Right lung (tissue), 5 donors: ENCODE results near the gene ESF1. TPM values are rescaled to one million over a fixed set of nuclear protein-coding genes. Genes with fewer than 3 reads are reported as not detected.
"Not testable (repeated sequence)": the region's sequence is repeated elsewhere in the genome, so short reads cannot be mapped to it uniquely, and the experiment has no call there.

Experiments
- DNase-seq, 2 donors: peaks; one replicate each; pipeline ENCODE4 v3.0.0-alpha.2; 2013
- polyA plus RNA-seq, 5 donors: library from polyadenylated mRNA; unstranded; fragments of 120-200 nt; gene quantifications; one replicate each; pipeline versions ENCODE4 v1.2.1 to v1.2.3, GENCODE V29; 2013; ENCODE audit warnings: inconsistent platforms in 1 of 5, low replicate concordance in 1 of 5; ENCODE audit not compliant: insufficient read length in 5 of 5, insufficient read depth in 1 of 5

Gene ESF1
- polyA plus RNA-seq, 5 donors, result 20.5 to 31.5 (median 28.3) TPM

- no peak for DNase-seq
Observed at GRCh38 chr20:13791540-13792459, 7.1 kb upstream of the ESF1 start.

- no peak for DNase-seq
Observed at GRCh38 chr20:13790708-13791107, 6.0 kb upstream of the ESF1 start.

DNA sequence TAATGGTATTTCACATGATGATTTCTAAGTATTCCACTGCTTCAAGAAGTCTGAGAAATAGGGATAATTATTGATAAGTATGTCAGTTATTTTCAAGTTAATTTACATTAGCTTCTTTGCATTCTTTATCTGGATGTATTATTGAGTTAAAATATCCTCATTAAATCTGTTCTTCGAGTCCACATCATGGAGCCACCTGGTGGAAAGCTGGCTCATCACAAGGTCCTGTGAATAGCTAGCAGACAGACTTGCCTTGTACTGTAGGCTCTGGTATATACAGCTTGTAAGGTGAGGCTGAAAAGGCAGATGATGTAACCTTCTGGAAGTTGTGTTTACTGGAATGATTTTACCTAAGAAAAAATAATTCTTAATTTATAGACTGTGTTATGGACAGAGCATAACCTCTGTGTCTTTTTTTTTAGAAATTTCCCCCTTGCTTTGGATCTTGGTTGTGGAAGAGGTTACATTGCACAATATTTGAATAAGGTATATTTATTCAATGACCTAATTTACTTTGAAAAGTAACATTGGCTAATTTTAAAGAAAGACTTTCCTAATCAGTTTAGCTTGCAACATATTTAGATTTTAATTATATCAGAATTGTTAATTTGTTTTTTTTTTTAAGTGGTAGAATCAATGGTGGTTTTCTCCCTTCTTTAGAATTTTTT lies 3.6 kb upstream of the ESF1 start:
- peak; percentile 15 to 22 for DNase-seq

- DNase-seq, result no peak
Observed at GRCh38 chr20:13786143-13786828, 1.6 kb upstream of the ESF1 start.

DNA sequence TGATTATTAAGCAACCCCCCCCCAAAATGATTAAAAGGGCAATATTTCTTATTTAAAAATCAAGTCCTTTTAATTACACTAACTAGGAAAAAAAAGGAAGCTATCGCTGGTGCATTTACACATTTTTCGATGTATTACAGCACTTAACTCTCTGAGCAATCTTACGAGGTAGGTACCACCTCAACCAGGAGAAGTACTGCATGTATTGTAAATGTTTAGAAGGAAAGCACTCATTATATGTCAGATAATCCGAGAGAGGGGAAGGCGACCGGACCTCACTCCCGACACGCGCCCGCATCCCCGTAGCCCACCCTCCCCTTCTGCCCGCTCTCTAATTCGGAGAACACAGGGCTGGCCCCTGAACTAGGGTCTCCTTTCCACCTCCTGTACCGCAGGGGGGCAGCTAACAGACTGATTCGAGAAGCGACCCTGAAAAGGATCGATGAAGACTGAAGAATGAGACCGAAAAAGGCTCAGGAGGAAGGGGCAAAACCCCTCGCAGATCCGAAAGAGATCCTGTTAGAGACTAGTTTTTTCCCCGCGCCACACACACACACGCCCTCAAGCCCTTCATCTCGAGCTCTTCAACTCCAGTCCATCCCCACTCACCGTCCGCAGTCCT lies 337 bp downstream of the ESF1 start:
- no peak for DNase-seq

GRCh38 chr20:13783528-13783927 lies 1.2 kb downstream of the ESF1 start:
- no peak for DNase-seq

- DNase-seq, result no peak
Observed at GRCh38 chr20:13778827-13779226, 5.9 kb downstream of the ESF1 start.

- no peak for DNase-seq
Observed at GRCh38 chr20:13777171-13777601, 7.5 kb downstream of the ESF1 start.

- DNase-seq, result no peak
Observed at GRCh38 chr20:13775867-13776266, 8.9 kb downstream of the ESF1 start.

DNA sequence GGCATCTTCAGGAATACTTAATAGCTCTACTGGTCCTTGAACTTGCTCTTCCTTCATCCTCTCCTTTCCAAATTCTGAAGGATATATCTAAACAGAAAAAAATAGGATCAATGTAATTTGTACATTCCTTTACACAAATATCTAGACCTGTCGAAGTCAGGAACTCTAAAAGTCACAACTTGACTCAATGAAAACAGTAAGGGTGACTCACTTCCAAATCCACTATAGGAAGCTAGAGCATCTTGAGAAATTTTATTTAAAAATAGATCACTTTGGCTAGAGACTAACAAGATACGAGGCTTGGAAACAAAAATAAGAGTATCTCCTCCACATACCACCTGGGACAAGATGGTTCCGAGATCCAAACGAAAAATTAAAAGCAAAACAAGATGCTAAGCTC lies 12.2 kb downstream of the ESF1 start:
- DNase-seq, result no peak

- DNase-seq, result no peak
Observed at GRCh38 chr20:13771853-13772453, 12.8 kb downstream of the ESF1 start.

GRCh38 chr20:13770141-13770540 lies 14.6 kb downstream of the ESF1 start:
- DNase-seq, result no peak

DNA sequence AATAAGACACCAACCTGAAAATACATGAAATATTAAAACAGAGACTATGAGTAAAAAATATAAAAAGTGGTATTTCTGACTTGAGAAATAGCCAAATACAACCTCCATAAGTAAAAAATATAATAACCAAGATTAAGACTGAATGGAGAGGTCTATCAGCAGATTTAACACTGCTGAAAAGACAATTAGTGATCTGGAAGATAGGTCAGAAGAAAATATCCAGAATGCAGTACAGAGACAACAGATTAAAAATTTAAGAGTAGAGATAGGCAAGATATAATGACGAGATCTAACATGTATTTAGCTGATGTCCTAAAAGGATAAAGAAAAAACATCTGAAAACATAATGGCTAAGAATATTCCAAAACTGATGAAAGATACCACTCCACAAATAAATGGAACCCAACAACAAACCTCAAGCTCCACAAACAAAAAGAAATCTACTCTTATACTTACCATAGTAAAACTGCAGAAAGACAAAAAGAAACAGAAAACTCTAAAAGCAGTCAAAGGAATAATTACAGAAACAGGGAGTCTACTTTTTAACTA lies 18.8 kb downstream of the ESF1 start:
- DNase-seq, result no peak

- DNase-seq, result no peak
Observed at GRCh38 chr20:13765299-13765698, 19.4 kb downstream of the ESF1 start.

DNA sequence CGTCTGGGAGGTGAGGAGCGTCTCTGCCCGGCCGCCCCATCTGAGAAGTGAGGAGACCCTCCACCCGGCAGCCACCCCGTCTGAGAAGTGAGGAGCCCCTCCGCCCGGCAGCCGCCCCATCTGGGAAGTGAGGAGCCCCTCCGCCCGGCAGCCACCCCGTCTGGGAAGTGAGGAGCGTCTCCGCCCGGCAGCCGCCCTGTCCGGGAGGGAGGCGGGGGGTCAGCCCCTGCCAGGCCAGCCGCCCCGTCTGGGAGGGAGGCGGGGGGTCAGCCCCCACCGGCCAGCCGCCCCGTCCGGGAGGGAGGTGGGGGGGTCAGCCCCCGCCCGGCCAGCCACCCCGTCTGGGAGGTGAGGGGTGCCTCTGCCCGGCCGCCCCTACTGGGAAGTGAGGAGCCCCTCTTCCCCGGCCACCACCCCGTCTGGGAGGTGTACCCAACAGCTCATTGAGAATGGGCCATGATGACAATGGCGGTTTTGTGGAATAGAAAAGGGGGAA lies 24.2 kb downstream of the ESF1 start:
- DNase-seq, result not testable (repeated sequence)

DNA sequence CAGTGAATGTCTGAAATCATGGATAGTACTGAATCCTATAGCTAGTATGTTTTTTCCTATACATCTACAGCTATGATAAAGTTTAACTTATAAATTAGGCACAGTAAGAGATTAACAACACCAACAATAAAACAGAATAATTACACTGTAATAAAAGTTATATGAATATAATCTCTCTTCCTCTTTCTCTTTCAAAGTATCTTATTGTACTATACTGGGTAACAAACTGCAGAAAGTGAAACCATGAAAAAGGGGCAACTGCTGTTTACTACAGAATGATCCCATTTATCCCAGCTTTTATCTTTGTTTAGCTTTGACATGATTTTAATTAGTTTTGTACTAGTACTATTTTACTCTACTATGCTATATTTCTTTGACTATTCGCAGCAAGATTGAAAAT lies 25.8 kb downstream of the ESF1 start:
- DNase-seq, result no peak

- no peak for DNase-seq
Observed at GRCh38 chr20:13756551-13756950, 28.2 kb downstream of the ESF1 start.

DNA sequence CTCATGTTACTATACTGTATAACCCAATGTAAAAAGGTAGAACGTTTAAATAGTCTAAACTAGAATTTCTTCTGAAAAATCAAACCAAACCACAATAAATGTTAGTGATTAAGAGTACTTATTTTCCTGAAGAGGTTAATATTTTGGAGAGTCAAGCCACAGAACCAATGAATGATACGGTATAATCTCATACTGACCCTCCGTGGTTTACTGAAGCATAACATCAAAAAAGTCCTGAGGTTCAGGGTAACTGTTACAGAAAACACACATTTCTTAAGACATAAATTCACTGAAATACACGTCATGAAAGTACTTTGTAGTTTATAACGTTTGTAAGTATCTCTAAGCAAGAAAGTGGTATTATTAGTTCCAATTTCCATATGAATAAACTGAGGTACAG lies 28.9 kb downstream of the ESF1 start:
- no peak for DNase-seq

DNA sequence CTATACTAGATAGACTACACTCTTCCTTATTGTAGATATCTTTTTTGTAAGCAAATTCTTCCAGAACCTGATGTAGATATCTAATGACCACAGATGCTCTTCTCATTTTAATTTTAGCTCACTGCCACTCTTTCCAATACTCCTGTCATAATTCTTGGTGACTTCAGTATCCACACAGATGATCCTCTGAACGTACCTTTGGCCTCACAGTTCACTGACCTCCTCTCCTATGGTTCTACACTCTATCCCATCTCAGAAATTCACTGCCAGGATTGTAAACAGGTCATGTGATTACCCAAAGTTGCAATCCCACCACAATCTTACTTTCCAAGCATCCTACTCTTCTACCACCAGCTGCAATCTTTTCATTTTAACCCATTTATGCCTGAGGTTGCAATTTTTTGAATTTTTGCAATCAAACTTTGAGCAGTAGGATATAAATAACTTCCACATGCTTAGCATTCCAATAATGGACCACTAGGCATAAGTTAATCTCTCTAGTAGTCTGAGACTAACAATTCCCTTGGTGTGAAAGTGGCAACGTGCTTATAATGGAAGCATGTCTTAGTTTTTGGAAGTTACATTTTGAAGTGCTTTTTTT lies 31.2 kb downstream of the ESF1 start:
- no peak for DNase-seq

GRCh38 chr20:13749811-13750210 lies 34.9 kb downstream of the ESF1 start:
- DNase-seq, result no peak

DNA sequence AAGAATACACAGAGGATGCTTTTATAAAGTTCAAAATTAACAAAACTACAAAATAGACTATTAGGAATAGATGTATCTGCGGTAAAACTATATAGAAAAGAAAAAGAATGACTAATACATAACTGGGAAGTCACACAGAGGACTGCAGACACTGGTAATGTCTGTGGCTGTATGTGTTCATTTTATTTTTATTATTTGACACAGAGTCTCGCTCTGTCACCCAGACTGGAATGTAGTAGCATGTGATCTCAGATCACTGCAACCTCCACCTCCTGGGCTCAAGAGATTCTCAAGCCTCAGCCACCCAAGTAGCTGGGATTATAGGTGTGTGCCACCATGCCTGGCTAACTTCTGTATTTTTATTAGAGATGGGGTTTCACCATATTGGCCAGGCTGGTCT lies 38.9 kb downstream of the ESF1 start:
- no peak for DNase-seq
